SIG-M5 treated with dmso at 0.1 percent for 504 hours (cell line): ENCODE results near the gene KCNE4.

Experiments used
- DNase-seq: peaks from one replicate; lab custom pipeline; 2025; ENCODE audit not compliant: unreplicated experiment; lab: John Stamatoyannopoulos, UW

KCNE4 gene

GRCh38 chr2:223083402-223084070 lies 31.5 kb downstream of the KCNE4 start:
- no peak for DNase-seq

GRCh38 chr2:223084873-223085272 lies 32.9 kb downstream of the KCNE4 start:
- DNase-seq: no peak

GRCh38 chr2:223086370-223086981 lies 34.5 kb downstream of the KCNE4 start:
- DNase-seq: no peak

- no peak for DNase-seq
These were observed 35.5 kb downstream of the KCNE4 start for GRCh38 chr2:223087466-223087865.

GRCh38 chr2:223088866-223089265 lies 36.9 kb downstream of the KCNE4 start:
- DNase-seq: no peak

- DNase-seq: no peak
These were observed 38.0 kb downstream of the KCNE4 start for GRCh38 chr2:223090039-223090438.

- no peak for DNase-seq
These were observed 38.7 kb downstream of the KCNE4 start for GRCh38 chr2:223090540-223091235.

- no peak for DNase-seq
These were observed 40.7 kb downstream of the KCNE4 start for GRCh38 chr2:223092667-223093066.

GRCh38 chr2:223093436-223094241 lies 41.6 kb downstream of the KCNE4 start:
- DNase-seq: no peak

GRCh38 chr2:223095207-223095606 lies 43.2 kb downstream of the KCNE4 start:
- no peak for DNase-seq

GRCh38 chr2:223096235-223096970 lies 44.4 kb downstream of the KCNE4 start:
- no peak for DNase-seq

- DNase-seq: no peak
These were observed 45.9 kb downstream of the KCNE4 start for GRCh38 chr2:223097888-223098383.

- no peak for DNase-seq
These were observed 47.6 kb downstream of the KCNE4 start for GRCh38 chr2:223099561-223099960.

GRCh38 chr2:223100061-223100511 lies 48.1 kb downstream of the KCNE4 start:
- DNase-seq: no peak

GRCh38 chr2:223101340-223102039 lies 49.5 kb downstream of the KCNE4 start:
- DNase-seq: peak; percentile 10

GRCh38 chr2:223102040-223102400 lies 50.0 kb downstream of the KCNE4 start:
- DNase-seq: no peak

- DNase-seq: no peak
These were observed 50.5 kb downstream of the KCNE4 start for GRCh38 chr2:223102450-223102849.

- no peak for DNase-seq
These were observed 52.5 kb downstream of the KCNE4 start for GRCh38 chr2:223104336-223105132.
